Peyer's patch (tissue), 4 donors: ENCODE results near the gene CFAP221.

ENCODE experiments used
- CTCF ChIP-seq, 6 experiments: fragments of 450-650 bp in 4 of 6; fragments of 200-600 bp in 2 of 6; sonication (generic) in 1 of 6; IDR thresholded peaks; one replicate each; pipeline ENCODE4 v1.5.1; 2017 to 2019; ENCODE audit warnings: antibody characterized with exemption in 6 of 6, mild to moderate bottlenecking in 3 of 6, moderate library complexity in 1 of 6
- POLR2A ChIP-seq, 2 donors: fragments of 450-650 bp; IDR thresholded peaks; one replicate each; pipeline ENCODE4 v1.5.1; 2017; ENCODE audit warnings: antibody characterized with exemption in 2 of 2, mild to moderate bottlenecking in 2 of 2, moderate library complexity in 2 of 2

- TF ChIP-seq POLR2A (IDR thresholded peaks at IDR 0.05) (no peak), CTCF (IDR thresholded peaks at IDR 0.05) (no peak)
Observed at GRCh38 chr2:119638246-119638645, 94.0 kb downstream of the CFAP221 start.
